Coronary artery (tissue), 2 donors: ENCODE results near the gene OLFM1.

ENCODE experiments used
- DNase-seq: peaks from one replicate; pipeline ENCODE4 v3.0.0-alpha.2; 2017; ENCODE audit warnings: low spot score
- H3K27ac ChIP-seq, 2 donors: fragments of 200-600 bp; sonication (generic); one replicate each; pipeline ENCODE4 v1.5.1; 2016 to 2019
- H3K4me3 ChIP-seq: fragments of 200-600 bp; sonication (generic); 2 replicates; pipeline ENCODE4 v1.5.1; 2016; ENCODE audit warnings: mild to moderate bottlenecking, moderate library complexity
- CTCF ChIP-seq: fragments of 200-600 bp; sonication (generic); IDR thresholded peaks from one replicate; pipeline ENCODE4 v1.5.1; 2019; ENCODE audit warnings: antibody characterized with exemption

Gene OLFM1

GRCh38 chr9:135090547-135090946 lies 3.1 kb downstream of the OLFM1 start:
- DNase-seq, result no peak
- Histone ChIP-seq H3K27ac (no peak overlapping the region), H3K4me3 (no peak overlapping the region)
- no peak for TF ChIP-seq CTCF

GRCh38 chr9:135091545-135091944 lies 4.1 kb downstream of the OLFM1 start:
- no peak for TF ChIP-seq CTCF
- DNase-seq, result no peak
- Histone ChIP-seq H3K27ac (no peak overlapping the region), H3K4me3 (no peak overlapping the region)

GRCh38 chr9:135093111-135093510 lies 5.6 kb downstream of the OLFM1 start:
- DNase-seq, result no peak
- no peak for TF ChIP-seq CTCF
- Histone ChIP-seq H3K27ac (no peak overlapping the region), H3K4me3 (no peak overlapping the region)

GRCh38 chr9:135093911-135094584 lies 6.6 kb downstream of the OLFM1 start:
- Histone ChIP-seq H3K27ac (no peak overlapping the region), H3K4me3 (no peak overlapping the region)
- no peak for TF ChIP-seq CTCF
- DNase-seq, result no peak

GRCh38 chr9:135095470-135096407 lies 8.3 kb downstream of the OLFM1 start:
- Histone ChIP-seq H3K4me3 (no peak overlapping the region), H3K27ac (no peak overlapping the region)
- no peak for DNase-seq
- no peak for TF ChIP-seq CTCF

- H3K27ac ChIP-seq, result no peak overlapping the region
- TF ChIP-seq CTCF, result no peak
- no peak for DNase-seq
- H3K4me3 ChIP-seq, result no peak overlapping the region
These were observed 9.0 kb downstream of the OLFM1 start for GRCh38 chr9:135096408-135096895.
